HG03442 (cell line): ENCODE results near the gene IPO4.

Experiments
- ATAC-seq: cut with Tn5 transposase; IDR thresholded peaks from one replicate; pipeline ENCODE4 v1.9.1; 2021; ENCODE audit warnings: mild to moderate bottlenecking, moderate library complexity; ENCODE audit not compliant: unreplicated experiment

The IPO4 gene

DNA sequence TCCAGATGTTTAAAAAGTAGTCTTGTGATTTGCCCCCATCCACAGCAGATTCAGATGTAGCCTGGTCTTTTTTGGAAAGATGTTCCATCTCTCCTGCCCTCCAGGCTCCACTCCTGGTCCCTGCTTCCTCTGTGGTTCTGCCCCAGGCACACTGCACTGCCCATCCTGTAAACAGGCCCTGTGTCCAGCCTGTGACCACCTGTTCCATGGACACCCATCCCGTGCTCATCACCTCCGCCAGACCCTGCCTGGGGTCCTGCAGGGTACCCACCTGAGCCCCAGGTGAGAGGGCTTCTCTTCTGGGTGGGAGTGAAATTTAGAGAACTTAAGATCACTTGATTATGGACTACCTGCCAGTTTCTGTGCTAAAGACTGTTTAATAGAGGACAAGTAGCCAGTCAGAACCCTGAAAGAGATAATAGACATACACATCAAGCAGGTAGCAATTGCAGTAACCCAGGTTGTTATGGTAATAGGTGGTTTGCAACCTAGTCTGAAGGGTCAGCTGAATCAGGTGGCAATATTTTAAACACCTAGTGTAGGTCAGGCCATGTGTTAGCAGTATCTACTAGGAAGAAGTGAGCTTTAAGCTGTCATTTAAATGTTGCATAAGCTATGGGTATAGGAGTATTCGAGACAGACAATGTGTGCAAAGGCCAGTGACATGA lies 39.2 kb downstream of the IPO4 start:
- ATAC-seq = no peak

DNA sequence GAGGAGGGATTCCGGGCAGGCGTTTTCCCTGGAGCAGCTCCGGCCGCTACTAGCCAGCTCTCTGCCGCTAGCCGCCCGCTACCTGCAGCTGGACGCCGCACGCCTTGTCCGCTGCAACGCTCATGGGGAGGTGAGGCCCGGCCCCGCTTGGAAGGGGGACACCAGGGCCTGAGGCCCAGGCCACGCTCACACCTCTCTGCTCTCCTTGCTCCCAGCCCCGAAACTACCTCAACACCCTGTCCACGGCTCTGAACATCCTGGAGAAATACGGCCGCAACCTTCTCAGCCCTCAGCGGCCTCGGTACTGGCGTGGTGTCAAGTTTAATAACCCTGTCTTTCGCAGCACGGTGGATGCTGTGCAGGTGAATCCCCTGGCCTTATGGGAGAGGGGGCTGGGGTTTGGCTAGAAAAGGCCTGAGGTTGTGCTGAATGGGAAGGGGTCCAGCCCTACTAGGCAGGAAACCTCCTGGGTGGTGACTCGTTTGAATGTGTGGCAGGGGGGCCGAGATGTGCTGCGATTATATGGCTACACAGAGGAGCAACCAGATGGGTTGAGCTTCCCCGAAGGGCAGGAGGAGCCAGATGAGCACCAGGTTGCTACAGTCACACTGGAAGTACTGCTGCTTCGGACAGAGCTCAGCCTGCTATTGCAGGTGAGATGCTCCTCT lies 40.7 kb downstream of the IPO4 start:
- ATAC-seq = no peak

DNA sequence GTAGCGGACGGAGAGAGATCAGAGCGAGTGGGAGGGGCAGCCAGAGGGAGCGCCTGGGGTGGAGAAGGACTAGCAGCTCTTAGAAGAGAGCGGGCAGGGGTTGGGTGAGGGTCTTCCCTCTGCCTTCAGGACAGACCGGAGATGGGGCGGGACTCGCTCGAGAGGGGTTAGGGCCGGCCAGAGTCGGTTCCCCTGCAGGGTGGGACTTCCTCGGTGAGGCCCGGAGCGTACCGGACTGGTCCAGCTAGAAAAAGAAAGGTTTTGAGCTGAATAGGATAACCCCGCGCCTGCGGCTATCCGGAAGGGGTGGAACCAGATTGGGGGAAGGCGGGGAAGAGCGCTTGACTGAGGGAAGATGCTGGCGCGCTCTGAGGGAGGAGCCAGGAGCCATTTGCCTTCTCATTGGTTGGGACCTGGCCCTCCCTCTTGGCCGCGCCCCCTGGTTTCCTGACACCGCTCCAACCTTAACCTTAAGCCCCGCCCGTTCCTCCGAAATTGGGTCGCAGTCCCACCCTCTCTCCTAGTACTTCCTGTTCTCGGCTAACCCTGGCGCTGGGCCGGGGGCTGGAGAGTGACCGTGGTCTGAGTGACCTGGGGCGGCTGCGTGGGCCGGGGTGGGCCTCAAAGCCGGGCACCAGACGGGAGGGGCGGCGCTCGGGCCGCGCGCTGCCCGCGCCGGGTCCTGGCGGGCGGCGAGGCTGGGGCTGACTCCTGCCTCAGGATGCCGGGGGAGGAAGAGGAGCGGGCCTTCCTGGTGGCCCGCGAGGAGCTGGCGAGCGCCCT lies 41.4 kb downstream of the IPO4 start, which contains the start of gene RNF31:
Gene RNF31, plus strand, starts transcription at position 521 of the 783 bp plus-strand sequence. Its CDS starts 201 bp downstream, at position 722.
- peak; percentile 86 for ATAC-seq

DNA sequence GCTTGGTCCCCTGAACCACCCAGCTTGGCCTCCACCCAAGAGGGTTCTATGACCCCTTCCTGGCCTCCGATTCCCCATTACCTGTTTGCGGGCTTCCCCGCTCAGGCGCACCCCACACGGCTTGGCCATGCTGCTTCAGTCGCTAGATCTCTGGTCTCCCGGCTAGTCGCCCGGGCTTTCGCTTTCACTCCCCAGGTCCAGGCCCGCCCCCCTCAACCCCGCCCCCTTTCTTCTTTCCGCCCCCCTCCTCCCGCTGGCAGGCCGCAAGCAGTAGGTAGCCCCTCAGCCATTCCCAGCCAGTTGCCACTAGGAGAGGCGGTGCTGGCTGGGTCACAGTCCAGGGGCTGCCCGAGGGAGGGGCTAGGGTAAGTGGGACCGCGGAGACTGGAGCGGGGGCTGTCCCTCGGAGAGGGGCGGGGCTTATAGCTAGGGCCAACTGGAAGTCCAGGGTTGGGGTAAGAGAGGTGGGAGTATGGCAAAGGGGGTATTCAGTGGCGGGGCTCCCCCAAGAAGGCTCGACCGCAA lies 42.1 kb downstream of the IPO4 start, which contains the start of gene PSME2:
Gene PSME2, minus strand, starts transcription at position 158 of the 525 bp plus-strand sequence. Its CDS starts 29 bp downstream, at position 129.
- ATAC-seq = peak; percentile 58

DNA sequence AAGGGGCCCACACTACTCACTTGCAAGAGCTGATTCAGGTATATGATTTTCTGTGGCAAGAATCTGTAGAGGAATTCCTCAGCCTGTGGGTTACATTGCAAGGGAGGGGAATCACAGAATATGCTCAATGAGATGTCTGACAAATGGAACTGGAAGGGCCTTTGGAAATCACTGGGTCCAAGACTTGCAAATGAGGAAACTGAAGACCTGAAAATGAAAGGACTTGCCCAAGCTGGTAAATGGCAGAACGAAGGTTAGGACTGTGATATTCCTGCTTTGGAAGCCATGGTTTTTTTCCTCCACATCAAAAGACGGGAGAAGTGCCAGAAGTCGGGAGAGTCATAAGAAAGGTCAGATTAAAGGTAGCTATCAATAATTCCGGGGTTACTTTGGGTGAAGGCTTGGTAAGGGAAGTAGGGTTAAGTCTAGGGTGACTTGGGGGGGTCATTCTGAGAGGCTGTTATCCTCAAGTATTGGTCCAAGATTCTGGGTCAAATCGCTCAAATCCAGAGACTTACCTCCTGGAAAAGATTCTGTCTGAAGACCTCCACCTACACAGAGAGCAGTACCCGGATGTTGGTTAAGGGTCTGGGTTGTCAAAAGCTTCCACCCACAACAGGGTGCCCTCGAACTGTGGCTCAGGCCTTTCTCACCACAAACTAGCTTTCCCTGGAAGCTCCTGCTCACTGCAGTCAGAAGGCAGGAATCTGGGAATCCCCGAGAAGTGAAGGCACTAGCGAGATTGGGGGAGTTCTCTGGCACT lies 42.7 kb downstream of the IPO4 start:
- no peak for ATAC-seq

DNA sequence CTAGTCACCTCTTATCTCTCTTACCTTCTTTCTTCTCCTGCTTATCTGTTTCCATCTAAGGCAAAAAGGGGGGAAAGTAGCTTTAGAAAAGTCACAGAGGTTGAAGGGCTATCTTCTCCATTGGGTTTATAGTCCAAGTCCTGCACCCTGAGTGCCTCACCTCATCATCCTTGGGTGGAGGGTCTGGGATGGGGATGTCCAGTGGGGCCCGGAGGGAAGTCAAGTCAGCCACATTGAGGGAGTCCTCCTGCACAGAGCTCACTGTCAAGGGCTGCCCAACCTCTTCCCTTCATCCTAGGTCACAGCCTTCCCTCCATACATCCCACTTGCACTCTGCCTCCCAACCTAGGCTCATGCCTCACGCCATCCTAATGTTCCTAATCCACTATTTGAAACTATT lies 43.4 kb downstream of the IPO4 start:
- ATAC-seq = no peak

DNA sequence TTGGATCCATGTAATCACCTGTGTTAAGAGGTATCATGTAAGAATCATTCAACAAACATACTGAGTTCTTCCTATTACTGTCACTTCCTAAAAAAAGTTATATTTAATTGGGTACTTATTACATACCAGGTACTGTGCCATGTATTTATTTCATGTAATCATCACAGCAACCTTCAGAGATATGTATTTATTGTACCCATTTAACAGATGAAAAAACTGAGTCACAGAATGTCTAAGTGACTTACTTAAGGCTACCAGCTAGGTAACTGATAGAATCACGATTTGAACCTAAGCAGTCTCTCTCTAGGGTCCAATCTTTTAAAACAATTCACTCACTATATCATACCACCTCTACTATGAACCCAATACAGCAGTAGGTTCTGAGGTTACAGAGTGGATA lies 44.2 kb downstream of the IPO4 start:
- no peak for ATAC-seq

DNA sequence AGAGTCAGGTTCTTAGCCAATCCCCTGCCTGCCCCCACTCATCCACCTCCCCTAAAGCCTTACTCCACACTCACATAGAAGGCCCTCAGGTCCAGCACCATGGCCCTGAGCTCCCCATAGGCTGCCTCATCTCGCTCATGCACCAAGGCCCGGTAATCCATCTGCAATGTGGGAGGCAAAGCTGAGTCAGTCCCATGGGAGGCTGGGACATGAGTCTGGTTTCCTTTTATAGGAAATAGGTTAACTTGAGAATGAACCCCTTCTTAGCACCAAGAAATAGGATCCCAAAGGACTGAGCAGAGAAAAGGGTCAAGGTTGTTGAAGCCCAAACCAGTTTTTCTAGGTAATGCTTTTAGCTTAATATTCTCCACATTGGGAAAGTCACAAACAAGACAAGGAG lies 45.1 kb downstream of the IPO4 start:
- ATAC-seq = no peak

DNA sequence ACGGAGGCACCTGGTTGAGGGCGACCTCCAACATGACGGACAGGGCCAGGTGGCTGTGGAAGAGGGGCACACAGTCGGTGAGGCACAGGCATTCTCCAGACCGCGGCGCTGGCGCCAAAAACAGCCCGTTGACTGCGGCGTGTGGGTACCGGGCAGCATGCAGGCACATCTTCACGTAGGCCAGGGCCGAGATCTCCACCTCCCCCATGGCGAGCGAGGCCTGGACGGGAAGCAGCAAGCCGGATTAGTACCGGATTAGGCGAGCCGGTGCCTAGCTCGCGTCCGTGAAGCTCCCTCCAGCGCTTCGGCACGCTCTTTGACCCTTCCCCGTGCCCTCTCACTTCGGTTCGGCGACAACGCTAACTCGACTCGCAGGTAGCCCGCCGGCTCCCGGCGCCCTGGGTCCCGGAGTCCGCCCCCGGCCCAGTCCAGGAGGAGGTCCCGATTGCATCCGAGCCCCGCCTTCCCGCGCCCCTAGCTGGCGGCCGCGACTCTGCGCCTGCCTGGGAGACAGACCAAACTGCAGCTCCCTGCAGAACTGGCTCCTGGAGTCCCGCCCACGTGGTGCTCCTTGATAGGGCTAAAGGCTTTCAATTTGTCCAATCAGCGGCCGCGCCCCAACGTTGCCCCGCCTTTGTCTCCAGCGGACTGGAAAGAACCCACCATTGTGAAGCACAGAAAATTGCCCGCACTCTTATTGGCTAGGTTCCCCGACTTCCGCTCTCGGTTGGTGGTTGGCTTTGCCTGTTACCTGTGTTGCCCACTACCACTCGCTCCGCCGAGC lies 47.3 kb downstream of the IPO4 start, which contains the start of gene EMC9:
Gene EMC9, minus strand, starts transcription at position 495 of the 784 bp plus-strand sequence. Its CDS starts 287 bp downstream, at position 208.
- peak; percentile 81 for ATAC-seq

DNA sequence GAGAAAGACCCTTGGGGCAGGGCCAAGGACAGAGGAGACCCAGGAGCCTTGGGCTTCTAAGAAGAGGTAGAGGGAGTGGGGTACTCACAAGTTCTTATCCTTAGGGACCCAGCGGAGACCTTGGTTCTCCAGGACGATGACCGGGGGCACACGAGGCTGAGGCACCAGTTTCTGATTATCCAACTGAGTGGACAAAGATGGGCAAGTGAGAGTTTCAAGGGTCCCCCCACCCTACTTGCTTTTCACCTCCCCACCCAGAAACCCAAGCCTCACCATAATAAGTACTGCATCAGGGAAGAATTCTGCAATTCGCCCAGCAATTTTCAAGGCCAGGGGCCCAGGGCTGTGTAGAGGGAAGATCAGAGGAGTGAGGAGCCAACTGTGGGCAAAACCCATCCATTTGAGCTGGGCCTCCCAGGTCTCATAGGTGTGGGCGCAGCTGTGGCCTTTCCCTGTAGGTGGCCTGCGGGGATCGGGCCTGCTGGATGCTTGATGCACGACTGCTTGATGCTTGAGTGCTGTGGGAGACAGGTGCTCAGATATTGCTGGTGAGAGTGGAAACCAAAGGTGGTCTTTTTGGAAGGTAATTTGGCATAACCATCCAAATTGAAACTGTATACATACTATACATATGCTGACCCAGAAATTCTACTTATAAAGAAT lies 49.2 kb downstream of the IPO4 start:
- no peak for ATAC-seq

DNA sequence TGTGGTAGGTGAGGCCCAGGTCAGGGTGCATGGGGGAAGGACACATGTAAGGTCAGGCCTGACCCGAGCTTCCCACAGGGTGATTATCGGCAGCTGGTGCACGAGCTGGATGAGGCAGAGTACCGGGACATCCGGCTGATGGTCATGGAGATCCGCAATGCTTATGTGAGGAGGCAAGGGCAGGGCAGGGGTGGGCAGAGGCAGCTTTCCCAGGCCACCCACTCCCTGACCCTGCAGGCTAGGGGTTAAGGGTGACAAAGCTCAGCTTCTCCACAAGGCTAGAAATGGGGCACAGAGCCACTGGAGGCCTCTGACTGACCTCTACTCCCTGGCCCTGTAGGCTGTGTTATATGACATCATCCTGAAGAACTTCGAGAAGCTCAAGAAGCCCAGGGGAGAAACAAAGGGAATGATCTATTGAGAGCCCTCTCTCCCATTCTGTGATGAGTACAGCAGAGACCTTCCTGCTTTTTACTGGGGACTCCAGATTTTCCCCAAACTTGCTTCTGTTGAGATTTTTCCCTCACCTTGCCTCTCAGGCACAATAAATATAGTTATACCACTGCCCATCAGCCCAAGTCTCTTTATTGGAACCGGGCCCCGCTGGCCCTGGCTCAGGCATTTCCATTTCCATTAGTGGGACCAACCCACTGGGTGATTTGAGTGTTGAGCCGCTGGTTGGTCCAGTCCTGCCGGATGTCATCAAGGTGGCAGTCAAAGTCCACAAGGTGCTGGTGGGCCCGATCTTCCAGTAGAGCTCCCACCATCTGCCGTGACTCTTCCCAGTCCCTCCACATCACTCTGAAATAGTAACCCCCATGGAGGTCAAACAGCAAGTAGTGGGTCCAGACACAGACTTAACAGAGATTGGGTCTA lies 50.0 kb downstream of the IPO4 start:
- ATAC-seq = no peak

DNA sequence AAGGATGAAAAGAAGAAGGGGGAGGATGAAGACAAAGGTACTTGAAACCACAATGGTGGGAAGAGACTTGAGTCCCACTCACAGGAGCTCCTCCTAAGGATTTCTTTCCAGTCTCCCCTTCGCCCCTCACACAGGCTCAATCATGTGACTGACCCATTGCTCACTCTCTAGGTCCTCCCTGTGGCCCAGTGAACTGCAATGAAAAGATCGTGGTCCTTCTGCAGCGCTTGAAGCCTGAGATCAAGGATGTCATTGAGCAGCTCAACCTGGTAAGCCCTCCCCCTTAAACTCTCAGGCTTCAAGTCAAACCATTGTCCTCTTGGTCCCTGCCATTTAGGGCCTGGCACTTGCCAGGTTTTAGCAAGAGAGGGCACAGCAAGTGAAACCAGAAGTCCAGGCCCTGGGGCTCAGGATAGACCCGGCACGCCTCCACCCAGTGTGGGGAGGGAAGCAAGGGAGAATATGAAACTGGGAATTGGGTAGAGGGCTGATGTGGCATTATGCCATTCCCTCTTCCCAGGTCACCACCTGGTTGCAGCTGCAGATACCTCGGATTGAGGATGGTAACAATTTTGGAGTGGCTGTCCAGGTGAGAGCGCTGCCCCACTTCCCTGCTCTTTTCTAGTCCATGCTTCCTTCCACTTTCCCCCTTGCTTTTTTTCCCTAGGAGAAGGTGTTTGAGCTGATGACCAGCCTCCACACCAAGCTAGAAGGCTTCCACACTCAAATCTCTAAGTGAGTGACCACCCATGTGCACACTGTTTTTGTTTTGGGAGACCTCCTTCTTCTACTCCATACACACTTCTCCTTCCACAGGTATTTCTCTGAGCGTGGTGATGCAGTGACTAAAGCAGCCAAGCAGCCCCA lies 50.9 kb downstream of the IPO4 start:
- no peak for ATAC-seq

DNA sequence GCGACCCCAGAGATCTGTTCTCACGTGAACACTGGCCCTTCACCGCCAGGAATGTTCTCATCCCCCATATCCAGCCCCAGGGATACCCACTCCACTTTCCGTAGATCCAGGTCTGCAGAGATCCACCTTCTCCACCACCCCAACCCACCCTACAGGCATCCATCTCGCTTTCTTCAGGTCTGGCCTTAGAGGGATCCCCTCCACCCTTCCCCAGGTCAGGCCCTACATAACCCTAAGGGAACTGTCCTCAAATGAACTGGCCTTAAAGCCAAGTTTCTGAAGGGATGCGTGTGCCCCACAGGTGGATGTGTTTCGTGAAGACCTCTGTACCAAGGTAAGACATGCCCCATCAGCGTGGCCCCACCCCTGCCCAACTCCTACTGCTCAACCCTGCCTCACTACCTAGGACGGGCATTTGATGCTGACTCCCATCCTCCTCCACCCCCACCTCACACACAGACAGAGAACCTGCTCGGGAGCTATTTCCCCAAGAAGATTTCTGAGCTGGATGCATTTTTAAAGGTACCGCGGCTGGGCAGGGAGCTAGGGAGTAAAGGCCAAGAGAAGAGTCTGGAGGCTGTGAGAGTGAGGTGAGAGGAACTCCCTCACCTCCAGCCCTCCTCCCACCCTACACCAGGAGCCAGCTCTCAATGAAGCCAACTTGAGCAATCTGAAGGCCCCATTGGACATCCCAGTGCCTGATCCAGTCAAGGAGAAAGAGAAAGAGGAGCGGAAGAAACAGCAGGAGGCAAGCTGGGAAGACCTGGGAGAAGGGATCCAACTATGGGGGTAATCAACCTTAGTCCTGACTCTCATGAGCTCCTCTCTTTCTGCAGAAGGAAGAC lies 51.7 kb downstream of the IPO4 start:
- no peak for ATAC-seq

DNA sequence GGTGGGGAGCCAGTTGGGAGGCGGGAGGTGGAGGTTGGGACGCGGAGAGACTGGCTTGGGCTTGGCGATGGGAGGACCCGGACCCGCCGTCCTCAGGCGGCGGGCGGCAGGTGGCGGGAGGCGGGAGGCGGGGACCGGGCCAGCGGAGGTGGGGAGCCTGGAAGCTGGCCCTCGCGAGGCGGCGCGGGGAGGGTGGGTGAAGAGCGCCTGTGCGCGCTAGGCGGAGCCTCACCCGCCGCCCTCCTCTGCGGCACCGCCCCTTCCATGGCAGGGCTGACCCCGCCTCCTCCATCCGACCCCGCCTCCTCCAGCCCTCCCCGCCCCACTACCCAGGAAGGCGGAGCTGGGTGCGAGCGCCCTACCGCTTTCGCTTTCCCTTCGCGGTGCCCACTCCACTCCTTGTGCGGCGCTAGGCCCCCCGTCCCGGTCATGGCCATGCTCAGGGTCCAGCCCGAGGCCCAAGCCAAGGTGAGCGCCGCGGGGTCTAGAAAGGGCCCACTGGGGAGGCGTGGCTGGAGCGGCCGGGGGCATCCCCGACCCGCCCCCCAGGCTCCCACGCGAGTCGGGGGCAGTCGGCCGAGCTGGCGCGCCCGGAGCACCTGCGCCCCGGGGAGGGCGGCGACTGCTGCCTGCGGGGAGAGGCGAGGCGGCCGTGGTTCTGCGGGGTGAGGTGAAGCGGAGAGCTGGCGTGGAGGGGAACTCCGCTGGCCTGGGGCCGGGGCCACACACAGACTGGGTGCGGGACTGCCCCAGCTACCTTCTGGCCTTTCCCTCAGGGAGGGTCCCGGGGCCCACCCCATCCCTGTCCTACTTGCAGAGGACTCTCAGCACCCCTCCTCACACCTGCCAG lies 52.6 kb downstream of the IPO4 start, which contains the start of gene PSME1:
Gene PSME1, plus strand, starts transcription at position 361 of the 850 bp plus-strand sequence. Its CDS starts 69 bp downstream, at position 430.
- peak; percentile 80 for ATAC-seq

DNA sequence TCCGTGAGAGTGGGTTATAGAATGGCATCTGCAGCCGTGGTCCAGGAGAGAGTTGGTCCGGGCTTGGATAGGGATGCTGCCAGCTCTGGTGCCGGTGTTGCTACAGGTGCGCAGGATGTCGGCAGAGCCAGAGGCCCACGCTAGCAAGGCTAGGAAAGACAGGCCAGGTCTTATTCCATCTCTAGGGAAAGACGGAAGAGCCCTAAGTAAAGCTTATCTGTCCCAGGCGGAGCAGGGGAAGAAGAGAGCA lies 53.1 kb downstream of the IPO4 start:
- ATAC-seq = no peak

DNA sequence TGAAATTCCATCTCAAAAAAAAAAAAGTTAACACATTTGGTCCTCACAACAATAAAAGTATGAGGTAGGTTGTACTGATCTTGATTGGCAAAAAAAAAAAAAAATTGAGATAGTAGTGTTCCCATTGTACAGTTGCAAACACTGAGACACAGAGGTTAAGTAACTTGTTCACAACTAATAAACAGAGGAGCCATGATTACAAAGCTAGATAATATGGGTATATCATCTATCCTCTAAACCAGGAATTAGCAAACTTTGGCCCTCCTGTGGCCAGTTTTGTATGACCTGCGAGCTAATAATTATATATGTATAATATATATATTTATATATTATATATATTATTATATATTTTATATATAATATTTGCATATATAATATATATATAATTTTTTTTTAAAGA lies 54.9 kb downstream of the IPO4 start:
- ATAC-seq = no peak
